Measurements from ENCODE around the gene CPT1B. TPM values are rescaled to one million over a fixed set of nuclear protein-coding genes. Genes with fewer than 3 reads are reported as not detected.

The CPT1B gene
- total and polyA plus RNA-seq, 2 donors (not counting 3 experiments of a cell fraction or from before 2014, with no cell fraction given) = 7.1 TPM

- Histone ChIP-seq H3K4me1 (ENCODE audit: control insufficient read depth, extremely low read depth, insufficient read depth, low read length) (no peaks in the 10 kb centered on the region), H3K4me3 (replicated peaks in 1 of 3; ENCODE audit: insufficient read depth in 1 of 3, low read depth in 1 of 3, low read length in 3 of 3) (no peak overlapping the region), H3K79me2 (ENCODE audit: control insufficient read depth, insufficient read depth, low read length) (no peaks in the 10 kb centered on the region), H3K36me3 (ENCODE audit: control insufficient read depth in 2 of 2, extremely low read depth in 1 of 2, insufficient read depth in 2 of 2, low read length in 2 of 2) (no peaks in the 10 kb centered on the region), H3K27ac (ENCODE audit: insufficient read depth, low read depth, low read length) (no peak overlapping the region), H4K20me1 (replicated peaks; ENCODE audit: control insufficient read depth, extremely low read depth, insufficient read depth, low read length) (no peaks in the 10 kb centered on the region), H3K4me2 (ENCODE audit: insufficient read depth, low read length) (no peak overlapping the region), H3K9me3 (replicated peaks; ENCODE audit: control insufficient read depth, insufficient read depth, low read length) (no peaks in the 10 kb centered on the region), H2AFZ (ENCODE audit: low read depth, low read length) (no peak overlapping the region), H3K27me3 (ENCODE audit: control insufficient read depth in 2 of 2, insufficient read depth in 2 of 2, low read length in 2 of 2) (no peaks in the 10 kb centered on the region), H3K9ac (replicated peaks; ENCODE audit: extremely low read depth, insufficient read depth, low read length) (no peak overlapping the region), H3K9me1 (replicated peaks; ENCODE audit: control insufficient read depth, extremely low read depth, insufficient read depth, low read length) (no peaks in the 10 kb centered on the region)
- intact Hi-C loops (cut with micrococcal nuclease) = no loop called here
- ChIA-PET POLR2A (no interaction called here), CTCF (interaction anchor here (1.8 kb wide), 1 partner anchor 9 kb away, joined by 5 read pairs; no protein-coding TSS in a partner anchor)
- FAIRE-seq (no peak), DNase-seq (ENCODE audit: low read depth, low spot score) (no peak)
- dilution Hi-C loops (cut with MboI; ENCODE audit: extremely low pct_ligation_motif_present, low sequenced_read_pairs) = no loop called here
- TF ChIP-seq MYC (IDR thresholded peaks at IDR 0.05; ENCODE audit: low read depth, low read length) (no peak), FOS (IDR thresholded peaks at IDR 0.05; ENCODE audit: borderline replicate concordance, insufficient read depth, low read length) (no peak), POLR2AphosphoS5 (IDR thresholded peaks at IDR 0.05; ENCODE audit: insufficient read depth, low read depth, low read length) (no peak), JUN (IDR thresholded peaks at IDR 0.05; ENCODE audit: borderline replicate concordance, insufficient read depth, insufficient read length, low read depth) (no peak)
- BruUV-seq (replicated peaks) = no TSS peak
Measured at GRCh38 chr22:50569896-50570535, 8.2 kb downstream of the CPT1B start.

GRCh38 chr22:50569041-50569459 lies 9.2 kb downstream of the CPT1B start:
- H3K4me3 ChIP-seq (replicated peaks in 1 of 3; ENCODE audit: insufficient read depth in 1 of 3, low read depth in 1 of 3, low read length in 3 of 3) = no peak overlapping the region
- intact Hi-C loops (cut with micrococcal nuclease) (no loop called here), dilution Hi-C loops (cut with MboI; ENCODE audit: extremely low pct_ligation_motif_present, low sequenced_read_pairs) (no loop called here)
- POLR2A ChIA-PET = no interaction called here
- BruUV-seq (replicated peaks) = no TSS peak
- H3K79me2 ChIP-seq (ENCODE audit: control insufficient read depth, insufficient read depth, low read length) = no peaks in the 10 kb centered on the region
- no peaks in the 10 kb centered on the region for H3K9me1 ChIP-seq (replicated peaks; ENCODE audit: control insufficient read depth, extremely low read depth, insufficient read depth, low read length)
- FAIRE-seq (no peak), DNase-seq (ENCODE audit: low read depth, low spot score) (no peak)
- no peaks in the 10 kb centered on the region for H4K20me1 ChIP-seq (replicated peaks; ENCODE audit: control insufficient read depth, extremely low read depth, insufficient read depth, low read length)
- no peak overlapping the region for H3K9ac ChIP-seq (replicated peaks; ENCODE audit: extremely low read depth, insufficient read depth, low read length)
- H3K4me1 ChIP-seq (ENCODE audit: control insufficient read depth, extremely low read depth, insufficient read depth, low read length) = no peaks in the 10 kb centered on the region
- no peak overlapping the region for H3K27ac ChIP-seq (ENCODE audit: insufficient read depth, low read depth, low read length)
- CTCF ChIA-PET = interaction anchor here (0.9 to 1.8 kb wide), 2 partner anchors 9 to 52 kb away, joined by 4 to 5 read pairs; no protein-coding TSS in a partner anchor
- H3K36me3 ChIP-seq (ENCODE audit: control insufficient read depth in 2 of 2, extremely low read depth in 1 of 2, insufficient read depth in 2 of 2, low read length in 2 of 2) = no peaks in the 10 kb centered on the region
- H3K27me3 ChIP-seq (ENCODE audit: control insufficient read depth in 2 of 2, insufficient read depth in 2 of 2, low read length in 2 of 2) = peaks cover 0 to 5% of the 10 kb centered on the region in 2 experiments
- no peak overlapping the region for H3K4me2 ChIP-seq (ENCODE audit: insufficient read depth, low read length)
- no peak overlapping the region for H2AFZ ChIP-seq (ENCODE audit: low read depth, low read length)
- no peaks in the 10 kb centered on the region for H3K9me3 ChIP-seq (replicated peaks; ENCODE audit: control insufficient read depth, insufficient read depth, low read length)
- TF ChIP-seq EZH2 (IDR thresholded peaks at IDR 0.05; ENCODE audit: borderline replicate concordance, low read depth, low read length, severe bottlenecking) = no peak
- no peak for TF ChIP-seq FOS (IDR thresholded peaks at IDR 0.05; ENCODE audit: borderline replicate concordance, insufficient read depth, low read length)
- no peak for TF ChIP-seq MAX (IDR thresholded peaks at IDR 0.05; ENCODE audit: insufficient read depth, insufficient read length)
- TF ChIP-seq GATA2 (IDR thresholded peaks at IDR 0.05; ENCODE audit: insufficient read depth, insufficient read length, low read depth, low read length) = no peak

Data from endothelial cell of umbilical vein (primary cell).